GM13976 (cell line): ENCODE data around the gene DND1.
"Not testable (repeated sequence)": the region's sequence is repeated elsewhere in the genome, so short reads cannot be mapped to it uniquely, and the experiment has no call there.

ENCODE experiments used
- DNase-seq: peaks from one replicate; pipeline ENCODE4 v3.0.0; 2012; ENCODE audit warnings: low spot score
- CTCF ChIP-seq: IDR thresholded peaks from 2 replicates; pipeline ENCODE4 v1.5.1; 2012; ENCODE audit warnings: borderline replicate concordance, mild to moderate bottlenecking; ENCODE audit not compliant: insufficient read depth; ENCODE audit errors: extremely low read depth, missing control alignments, control extremely low read depth
- in situ Hi-C: fragments of 300-500 bp; cut with MboI; formaldehyde crosslinking; loops from one replicate; pipeline ENCODE4 v1.12.0; 2022; ENCODE audit warnings: low sequenced_read_pairs, mixed read lengths, inconsistent platforms; ENCODE audit not compliant: unreplicated experiment

Gene DND1

GRCh38 chr5:140630292-140631035 lies 42.9 kb downstream of the DND1 start:
- DNase-seq: no peak
- no peak for TF ChIP-seq CTCF
- in situ Hi-C loops: loop anchor here (5.0 kb wide), 1 partner anchor 263 kb away; no protein-coding TSS in a partner anchor

DNA sequence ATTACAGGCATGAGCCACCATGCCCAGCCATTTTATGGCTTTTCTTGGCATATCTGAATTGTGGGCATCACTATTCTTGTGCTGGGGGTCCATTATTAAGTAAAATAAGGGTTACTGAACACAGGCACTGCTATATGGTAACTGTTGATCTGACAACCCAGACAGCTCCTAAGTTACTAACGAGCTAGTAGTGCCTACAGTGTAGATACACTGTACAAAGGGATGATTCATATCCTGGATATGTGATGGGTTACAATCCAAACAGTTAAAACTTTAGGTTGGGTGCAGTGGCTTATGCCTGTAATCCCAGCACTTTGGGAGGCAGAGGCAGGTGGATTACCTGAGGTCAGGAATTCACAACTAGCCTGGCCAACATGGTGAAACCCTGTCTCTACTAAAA lies 44.7 kb downstream of the DND1 start:
- no peak for TF ChIP-seq CTCF
- DNase-seq: no peak
- in situ Hi-C loops: no loop called here

- no peak for DNase-seq
- in situ Hi-C loops: no loop called here
- no peak for TF ChIP-seq CTCF
Measured at GRCh38 chr5:140627972-140628371, 45.4 kb downstream of the DND1 start.

GRCh38 chr5:140624886-140625285 lies 48.5 kb downstream of the DND1 start:
- in situ Hi-C loops, DNase-seq: not testable (repeated sequence)

DNA sequence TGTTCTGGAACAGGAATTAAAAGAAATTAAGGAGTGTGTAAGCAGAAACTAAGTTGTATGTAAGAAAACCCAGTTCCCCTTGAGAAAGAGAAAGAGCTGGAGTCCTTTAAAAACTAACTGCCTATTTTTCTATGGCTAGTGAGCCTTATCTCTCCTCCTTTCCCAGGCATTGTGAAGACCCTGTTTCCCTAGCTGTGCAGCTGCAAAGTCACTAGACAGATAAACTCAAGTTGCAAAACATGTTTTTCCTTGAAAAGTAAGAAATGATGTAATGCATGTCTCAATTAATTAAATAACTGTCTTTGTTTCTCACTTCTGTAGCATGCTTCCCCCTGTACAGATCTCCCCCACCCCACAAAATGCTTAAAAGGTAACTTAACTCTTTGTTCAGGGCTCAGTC lies 50.3 kb downstream of the DND1 start:
- DNase-seq, in situ Hi-C loops: not testable (repeated sequence)

- in situ Hi-C loops: no loop called here
- no peak for TF ChIP-seq CTCF
- no peak for DNase-seq
Measured at GRCh38 chr5:140622301-140622700, 51.1 kb downstream of the DND1 start.
